ENCODE measurements around the gene UBASH3A.

DNA sequence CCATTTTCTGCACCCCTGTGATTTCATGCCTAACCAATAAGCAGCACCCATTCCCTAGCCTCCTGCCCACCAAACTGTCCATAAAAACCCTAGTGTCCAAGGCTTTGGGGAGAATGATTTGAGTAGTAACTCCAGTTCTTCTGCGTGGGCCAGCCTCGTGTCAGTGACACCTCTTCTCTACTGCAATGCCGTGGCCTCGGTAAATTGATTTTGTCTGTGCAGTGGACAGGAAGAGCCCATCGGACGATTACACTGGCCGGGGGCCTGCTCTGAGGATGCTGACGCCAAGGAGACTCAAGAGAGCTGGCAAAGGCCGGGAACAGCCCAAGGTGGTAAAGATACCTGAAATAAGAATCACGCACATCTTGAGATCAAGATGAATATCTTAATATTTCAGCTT lies 63.0 kb downstream of the UBASH3A start:
- TF ChIP-seq, protein P1, sequence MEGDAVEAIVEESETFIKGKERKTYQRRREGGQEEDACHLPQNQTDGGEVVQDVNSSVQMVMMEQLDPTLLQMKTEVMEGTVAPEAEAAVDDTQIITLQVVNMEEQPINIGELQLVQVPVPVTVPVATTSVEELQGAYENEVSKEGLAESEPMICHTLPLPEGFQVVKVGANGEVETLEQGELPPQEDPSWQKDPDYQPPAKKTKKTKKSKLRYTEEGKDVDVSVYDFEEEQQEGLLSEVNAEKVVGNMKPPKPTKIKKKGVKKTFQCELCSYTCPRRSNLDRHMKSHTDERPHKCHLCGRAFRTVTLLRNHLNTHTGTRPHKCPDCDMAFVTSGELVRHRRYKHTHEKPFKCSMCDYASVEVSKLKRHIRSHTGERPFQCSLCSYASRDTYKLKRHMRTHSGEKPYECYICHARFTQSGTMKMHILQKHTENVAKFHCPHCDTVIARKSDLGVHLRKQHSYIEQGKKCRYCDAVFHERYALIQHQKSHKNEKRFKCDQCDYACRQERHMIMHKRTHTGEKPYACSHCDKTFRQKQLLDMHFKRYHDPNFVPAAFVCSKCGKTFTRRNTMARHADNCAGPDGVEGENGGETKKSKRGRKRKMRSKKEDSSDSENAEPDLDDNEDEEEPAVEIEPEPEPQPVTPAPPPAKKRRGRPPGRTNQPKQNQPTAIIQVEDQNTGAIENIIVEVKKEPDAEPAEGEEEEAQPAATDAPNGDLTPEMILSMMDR (conservative IDR thresholded peaks at IDR 0.05 in 1 of 2, IDR thresholded peaks at IDR 0.05 in 1 of 2; ENCODE audit: low read depth in 1 of 2, low read length in 2 of 2), result no peak
- TF ChIP-seq EZH2 (IDR thresholded peaks at IDR 0.05; ENCODE audit: low read length, missing control alignments), result no peak
